Glutamatergic neuron (in vitro differentiated cells): ENCODE data around the gene CTBS. TPM values are rescaled to one million over a fixed set of nuclear protein-coding genes. Genes with fewer than 3 reads are reported as not detected.

Source experiments
- DNase-seq: peaks from one replicate; pipeline ENCODE4 v3.0.0; 2022
- H3K27ac Mint-ChIP-seq: one replicate; pipeline ENCODE4 v1.8.0; 2020; ENCODE audit warnings: mild to moderate bottlenecking, mixed read lengths, inconsistent platforms; ENCODE audit not compliant: unreplicated experiment
- H3K27me3 Mint-ChIP-seq: one replicate; pipeline ENCODE4 v1.8.0; 2020; ENCODE audit warnings: mild to moderate bottlenecking, moderate library complexity, mixed read lengths, inconsistent platforms; ENCODE audit not compliant: unreplicated experiment
- H3K36me3 Mint-ChIP-seq: one replicate; pipeline ENCODE4 v1.8.0; 2020; ENCODE audit warnings: mild to moderate bottlenecking, mixed read lengths, inconsistent platforms; ENCODE audit not compliant: unreplicated experiment
- H3K4me1 Mint-ChIP-seq: one replicate; pipeline ENCODE4 v1.8.0; 2020; ENCODE audit warnings: mild to moderate bottlenecking, low read depth, mixed read lengths, inconsistent platforms; ENCODE audit not compliant: unreplicated experiment
- H3K4me3 Mint-ChIP-seq: one replicate; pipeline ENCODE4 v1.8.0; 2020; ENCODE audit warnings: mild to moderate bottlenecking, mixed read lengths, inconsistent platforms; ENCODE audit not compliant: unreplicated experiment
- H3K9me3 Mint-ChIP-seq: one replicate; pipeline ENCODE4 v1.8.0; 2020; ENCODE audit warnings: mild to moderate bottlenecking, moderate library complexity, mixed read lengths, inconsistent platforms; ENCODE audit not compliant: unreplicated experiment
- CTCF ChIP-seq: fragments of 200-600 bp; sonication (generic); IDR thresholded peaks from one replicate; pipeline ENCODE4 v1.5.0; 2021; ENCODE audit not compliant: partially characterized antibody, unreplicated experiment
- total RNA-seq: library from RNA; stranded (reverse); fragmentation: NEBNext Ultra II Directional; extraction: Animal tissue kit (Norgen Biotek cat#: 25700); gene quantifications from one replicate; pipeline ENCODE4 v1.2.1, GENCODE V29; 2021; ENCODE audit not compliant: unreplicated experiment

Gene CTBS
- total RNA-seq, 1 donor from 2014 or later = 2.0 TPM

- Mint-ChIP-seq H3K36me3 (no peaks in the 10 kb centered on the region), H3K27me3 (peaks cover 5% of the 10 kb centered on the region), H3K4me1 (peaks cover 8% of the 10 kb centered on the region), H3K27ac (no peak overlapping the region), H3K9me3 (peaks cover 7% of the 10 kb centered on the region), H3K4me3 (no peak overlapping the region)
- TF ChIP-seq CTCF = no peak
- no peak for DNase-seq
These were observed 5.0 kb downstream of the CTBS start for GRCh38 chr1:84569216-84569615.

- Mint-ChIP-seq H3K4me1 (peaks cover 3% of the 10 kb centered on the region), H3K4me3 (no peak overlapping the region), H3K27me3 (no peaks in the 10 kb centered on the region), H3K27ac (no peak overlapping the region), H3K36me3 (no peaks in the 10 kb centered on the region), H3K9me3 (no peaks in the 10 kb centered on the region)
- no peak for TF ChIP-seq CTCF
- DNase-seq = no peak
These were observed 23.4 kb downstream of the CTBS start for GRCh38 chr1:84550826-84551225.

GRCh38 chr1:84541679-84542078 is 32.6 kb downstream of the CTBS start:
- no peak for DNase-seq
- no peaks in the 10 kb centered on the region for H3K9me3 Mint-ChIP-seq
- no peak overlapping the region for H3K27ac Mint-ChIP-seq
- TF ChIP-seq CTCF = no peak
- H3K4me3 Mint-ChIP-seq = no peak overlapping the region
- no peaks in the 10 kb centered on the region for H3K36me3 Mint-ChIP-seq
- H3K27me3 Mint-ChIP-seq = no peaks in the 10 kb centered on the region
- no peaks in the 10 kb centered on the region for H3K4me1 Mint-ChIP-seq

GRCh38 chr1:84540759-84541158 is 33.5 kb downstream of the CTBS start:
- Mint-ChIP-seq H3K36me3 (no peaks in the 10 kb centered on the region), H3K27me3 (no peaks in the 10 kb centered on the region), H3K4me3 (no peak overlapping the region), H3K4me1 (no peaks in the 10 kb centered on the region), H3K27ac (no peak overlapping the region), H3K9me3 (no peaks in the 10 kb centered on the region)
- TF ChIP-seq CTCF = no peak
- DNase-seq = no peak

GRCh38 chr1:84539972-84540371 is 34.3 kb downstream of the CTBS start:
- Mint-ChIP-seq H3K9me3 (no peaks in the 10 kb centered on the region), H3K27ac (no peak overlapping the region), H3K4me3 (no peak overlapping the region), H3K36me3 (no peaks in the 10 kb centered on the region), H3K27me3 (no peaks in the 10 kb centered on the region), H3K4me1 (no peaks in the 10 kb centered on the region)
- DNase-seq = no peak
- TF ChIP-seq CTCF = no peak
